ENCODE data around the gene ZBTB38. TPM values are rescaled to one million over a fixed set of nuclear protein-coding genes. Genes with fewer than 3 reads are reported as not detected.

The ZBTB38 gene
- total RNA-seq, 4 donors from 2014 or later = 143 to 185 (median 165) TPM

DNA sequence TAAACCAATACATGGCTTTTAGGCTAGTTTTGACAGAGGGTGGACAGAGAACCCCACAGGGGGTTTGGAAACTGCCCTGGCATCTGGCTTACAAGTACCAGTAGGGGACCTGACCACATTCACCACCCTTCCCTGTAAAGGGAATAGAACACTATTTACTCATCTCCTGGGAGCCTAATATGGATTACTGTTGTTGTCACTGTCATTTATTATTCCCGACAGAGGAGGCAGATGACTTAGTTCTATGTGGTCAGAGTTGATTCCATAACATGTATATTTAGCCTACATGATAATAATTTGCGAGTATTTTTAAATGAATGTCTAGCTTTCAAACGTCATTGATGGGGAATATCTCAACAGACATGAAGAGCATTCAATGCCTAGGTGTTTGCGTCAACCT lies 15.9 kb downstream of the ZBTB38 start:
- WGBS, 2 donors = 78 to 86% methylated on average over 4 of the region's 4 CpGs
- Histone ChIP-seq H3K27ac (peak overlapping the region in 2 of 3 donors; percentile 56 to 69), H3K4me3 (replicated peaks in 1 of 3) (no peak overlapping the region), H3K4me1 (peaks cover 54 to 56% of the 10 kb centered on the region in 2 donors), H3K27me3 (no peaks in the 10 kb centered on the region), H3K9me3 (no peaks in the 10 kb centered on the region), H3K36me3 (no peaks in the 10 kb centered on the region)
- intact Hi-C loops (cut with DNase I) = no loop called here
- TF ChIP-seq, protein P1, sequence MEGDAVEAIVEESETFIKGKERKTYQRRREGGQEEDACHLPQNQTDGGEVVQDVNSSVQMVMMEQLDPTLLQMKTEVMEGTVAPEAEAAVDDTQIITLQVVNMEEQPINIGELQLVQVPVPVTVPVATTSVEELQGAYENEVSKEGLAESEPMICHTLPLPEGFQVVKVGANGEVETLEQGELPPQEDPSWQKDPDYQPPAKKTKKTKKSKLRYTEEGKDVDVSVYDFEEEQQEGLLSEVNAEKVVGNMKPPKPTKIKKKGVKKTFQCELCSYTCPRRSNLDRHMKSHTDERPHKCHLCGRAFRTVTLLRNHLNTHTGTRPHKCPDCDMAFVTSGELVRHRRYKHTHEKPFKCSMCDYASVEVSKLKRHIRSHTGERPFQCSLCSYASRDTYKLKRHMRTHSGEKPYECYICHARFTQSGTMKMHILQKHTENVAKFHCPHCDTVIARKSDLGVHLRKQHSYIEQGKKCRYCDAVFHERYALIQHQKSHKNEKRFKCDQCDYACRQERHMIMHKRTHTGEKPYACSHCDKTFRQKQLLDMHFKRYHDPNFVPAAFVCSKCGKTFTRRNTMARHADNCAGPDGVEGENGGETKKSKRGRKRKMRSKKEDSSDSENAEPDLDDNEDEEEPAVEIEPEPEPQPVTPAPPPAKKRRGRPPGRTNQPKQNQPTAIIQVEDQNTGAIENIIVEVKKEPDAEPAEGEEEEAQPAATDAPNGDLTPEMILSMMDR (IDR thresholded peaks at IDR 0.05) = no peak
- TF ChIP-seq POLR2A (IDR thresholded peaks at IDR 0.05) = no peak
- DNase-seq = no peak

DNA sequence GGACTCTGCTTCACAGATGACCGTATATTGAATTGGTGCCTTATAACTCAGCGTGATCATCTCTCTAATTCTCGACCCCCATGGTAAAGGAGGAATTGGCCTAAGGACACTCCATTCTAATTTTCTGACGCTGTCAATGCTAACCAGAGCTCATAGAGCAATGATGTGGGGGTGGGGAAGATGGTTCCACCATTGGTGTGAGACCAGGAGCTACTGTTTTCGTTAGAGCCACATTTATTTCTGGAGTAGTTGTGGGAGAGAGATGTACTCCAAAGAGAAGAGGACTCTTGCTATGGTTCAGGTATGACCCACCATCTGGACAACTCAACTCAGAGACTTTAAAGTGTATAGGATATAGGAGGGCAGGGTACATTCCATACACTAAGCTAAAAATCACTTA lies 16.3 kb downstream of the ZBTB38 start:
- peak overlapping the region in 2 of 3 donors; percentile 56 to 69 for H3K27ac ChIP-seq
- H3K9me3 ChIP-seq = no peaks in the 10 kb centered on the region
- no peak for DNase-seq
- no peak for TF ChIP-seq POLR2A (IDR thresholded peaks at IDR 0.05)
- TF ChIP-seq, protein P1 (IDR thresholded peaks at IDR 0.05) = no peak
- H3K4me1 ChIP-seq = peaks cover 58 to 60% of the 10 kb centered on the region in 2 donors
- H3K27me3 ChIP-seq = no peaks in the 10 kb centered on the region
- WGBS, 2 donors = 87 to 90% methylated on average over 5 of the region's 5 CpGs
- no peaks in the 10 kb centered on the region for H3K36me3 ChIP-seq
- H3K4me3 ChIP-seq (replicated peaks in 1 of 3) = no peak overlapping the region
- intact Hi-C loops (cut with DNase I) = no loop called here

DNA sequence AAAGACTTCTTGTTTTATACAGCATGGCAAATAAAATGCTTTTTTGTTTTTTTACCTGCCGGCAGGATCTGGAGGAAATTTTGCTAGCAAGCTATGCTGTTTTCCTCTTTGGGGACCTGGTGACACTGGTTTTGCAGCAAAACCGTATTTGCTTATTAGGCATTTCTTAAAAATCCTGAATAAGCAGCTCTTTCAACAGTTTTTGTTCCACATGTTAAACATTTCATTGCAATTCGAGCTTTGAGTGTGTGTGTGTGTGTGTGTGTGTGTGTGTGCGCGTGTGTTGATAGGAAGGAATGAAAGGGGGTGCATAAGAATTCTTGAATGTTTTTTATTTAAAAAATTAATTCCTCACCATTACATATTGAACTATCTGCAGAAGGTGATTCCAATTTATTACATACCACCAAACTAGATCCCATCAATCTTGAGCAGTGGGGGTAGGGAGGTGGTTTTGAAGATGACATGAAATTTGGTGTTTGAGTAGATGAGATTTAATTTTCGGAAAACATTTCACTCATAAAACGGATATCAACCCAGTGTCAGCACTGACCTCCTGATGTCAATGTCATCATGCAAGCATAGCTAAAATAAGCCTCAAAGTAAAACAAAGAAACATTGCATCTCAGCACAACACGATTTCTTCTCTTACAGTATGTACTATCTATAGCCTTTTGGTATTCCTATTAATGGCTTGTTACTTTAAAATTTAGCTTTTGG lies 17.3 kb downstream of the ZBTB38 start:
- TF ChIP-seq, protein P1 (IDR thresholded peaks at IDR 0.05) = no peak
- peak in 1 of 2 donors; percentile 26 for TF ChIP-seq POLR2A (IDR thresholded peaks at IDR 0.05)
- Histone ChIP-seq H3K36me3 (no peaks in the 10 kb centered on the region), H3K9me3 (no peaks in the 10 kb centered on the region), H3K27me3 (no peaks in the 10 kb centered on the region), H3K4me1 (peaks cover 63 to 69% of the 10 kb centered on the region in 2 donors), H3K27ac (peak overlapping the region in 2 of 3 donors; percentile 56 to 69), H3K4me3 (replicated peaks in 1 of 3) (no peak overlapping the region)
- peak; percentile 30 to 50 for DNase-seq
- 42 to 44% methylated on average over 8 of the region's 8 CpGs for WGBS, 2 donors
- intact Hi-C loops (cut with DNase I) = no loop called here

DNA sequence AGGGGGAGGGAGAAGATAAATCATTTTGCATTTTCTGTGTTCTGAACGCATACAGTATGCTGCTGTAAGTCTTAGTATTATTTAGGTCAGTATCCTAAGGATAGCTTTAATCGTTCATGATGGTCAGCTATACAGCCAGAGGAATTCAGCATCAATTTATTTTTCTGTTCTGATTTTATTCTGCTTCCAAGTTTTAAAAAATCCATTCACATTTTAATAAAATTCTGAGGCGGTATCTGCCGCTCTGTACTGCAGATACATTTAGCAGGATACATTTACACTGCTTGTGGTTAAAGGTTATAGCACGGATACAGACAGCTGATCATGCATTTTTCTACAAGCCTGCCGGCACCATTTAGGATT lies 17.8 kb downstream of the ZBTB38 start:
- Histone ChIP-seq H3K9me3 (no peaks in the 10 kb centered on the region), H3K4me1 (peaks cover 63 to 70% of the 10 kb centered on the region in 2 donors), H3K36me3 (no peaks in the 10 kb centered on the region), H3K4me3 (replicated peaks in 1 of 3) (no peak overlapping the region), H3K27me3 (no peaks in the 10 kb centered on the region), H3K27ac (peak overlapping the region in 2 of 3 donors; percentile 20 to 69)
- no peak for TF ChIP-seq POLR2A (IDR thresholded peaks at IDR 0.05)
- TF ChIP-seq, protein P1 (IDR thresholded peaks at IDR 0.05) = no peak
- DNase-seq = no peak
- WGBS, 2 donors = 77 to 81% methylated on average over 6 of the region's 6 CpGs
- intact Hi-C loops (cut with DNase I) = no loop called here

DNA sequence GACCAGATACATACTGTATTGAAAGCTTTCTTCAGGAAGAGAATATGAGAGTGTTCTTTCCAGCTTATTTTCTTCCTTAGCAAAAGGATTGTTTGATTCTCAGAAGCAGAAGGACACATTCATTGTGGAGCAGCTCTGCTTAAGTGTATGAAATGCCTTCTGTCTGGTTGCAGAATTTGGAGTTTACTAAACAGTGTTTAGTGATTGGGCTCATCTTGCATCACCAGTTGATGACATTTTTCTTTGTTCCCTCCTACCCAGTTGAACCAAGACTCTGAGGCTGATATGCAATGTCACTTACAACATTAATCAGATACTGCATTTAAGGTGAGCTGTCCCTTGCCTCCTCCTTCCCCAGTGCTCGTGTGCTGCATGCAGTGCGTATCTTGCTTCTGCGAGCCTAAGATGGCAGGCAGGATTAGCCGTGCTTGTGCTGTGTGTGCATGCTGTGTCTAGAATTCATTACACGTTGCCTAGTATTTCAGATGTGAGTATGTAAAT lies 18.4 kb downstream of the ZBTB38 start:
- Histone ChIP-seq H3K27me3 (no peaks in the 10 kb centered on the region), H3K27ac (peak overlapping the region in 1 of 3 donors; percentile 69), H3K4me3 (replicated peaks in 1 of 3) (no peak overlapping the region), H3K9me3 (no peaks in the 10 kb centered on the region), H3K4me1 (peaks cover 63 to 70% of the 10 kb centered on the region in 2 donors), H3K36me3 (no peaks in the 10 kb centered on the region)
- no peak for DNase-seq
- intact Hi-C loops (cut with DNase I) = no loop called here
- peak in 1 of 2 donors; percentile 32 for TF ChIP-seq POLR2A (IDR thresholded peaks at IDR 0.05)
- TF ChIP-seq, protein P1 (IDR thresholded peaks at IDR 0.05) = no peak
- WGBS, 2 donors = 86 to 89% methylated on average over 5 of the region's 5 CpGs

All from thyroid gland (tissue), 4 donors.